ENCODE results near the gene CSTPP1. TPM values are rescaled to one million over a fixed set of nuclear protein-coding genes. Genes with fewer than 3 reads are reported as not detected.

The CSTPP1 gene
- total RNA-seq, 1 experiment from 2014 or later, result 11.3 TPM

DNA sequence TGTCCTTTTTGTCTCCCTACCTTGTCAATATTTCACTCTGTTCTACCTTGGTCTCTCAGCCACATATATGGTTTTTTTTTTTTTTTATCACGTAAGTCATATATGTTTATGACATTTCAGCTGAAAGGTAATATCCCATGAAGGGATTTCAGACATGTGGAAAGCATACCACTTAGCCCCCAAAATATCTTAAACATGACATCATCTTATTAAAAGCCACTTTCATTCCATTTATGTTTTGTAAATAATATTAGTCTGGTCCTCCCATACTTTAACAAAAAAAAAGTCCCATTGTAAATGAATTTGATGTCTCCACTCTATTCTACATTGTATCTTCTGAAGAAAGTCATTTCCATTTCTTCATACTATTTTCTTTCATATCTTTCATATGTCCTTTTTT is 85.4 kb downstream of the CSTPP1 start:
- Histone ChIP-seq H3K27me3 (replicated peaks) (0 out of 2 replicates have a peak, but pooled peaks cover 2% of the 10 kb centered on the region), H3K4me1 (replicated peaks) (0 out of 2 replicates have a peak, but pooled peaks cover 3% of the 10 kb centered on the region), H3K36me3 (no peaks in the 10 kb centered on the region), H3K9me3 (replicated peaks) (no peaks in the 10 kb centered on the region), H3K27ac (no peak overlapping the region), H3K4me3 (no peak overlapping the region)
- DNase-seq (ENCODE audit: low read depth in 1 of 2, low spot score in 2 of 2), result no peak

- Histone ChIP-seq H3K9me3 (replicated peaks) (no peaks in the 10 kb centered on the region), H3K4me1 (replicated peaks) (no peaks in the 10 kb centered on the region), H3K4me3 (no peak overlapping the region), H3K36me3 (no peaks in the 10 kb centered on the region), H3K27me3 (replicated peaks) (0 out of 2 replicates have a peak, but pooled peaks cover 2% of the 10 kb centered on the region), H3K27ac (no peak overlapping the region)
- no peak for DNase-seq (ENCODE audit: low read depth in 1 of 2, low spot score in 2 of 2)
Observed at GRCh38 chr11:47028195-47029093, 91.9 kb downstream of the CSTPP1 start.

GRCh38 chr11:47033439-47033838 is 96.9 kb downstream of the CSTPP1 start:
- H3K27ac ChIP-seq, result no peak overlapping the region
- no peak overlapping the region for H3K4me3 ChIP-seq
- H3K36me3 ChIP-seq, result no peaks in the 10 kb centered on the region
- no peaks in the 10 kb centered on the region for H3K9me3 ChIP-seq (replicated peaks)
- DNase-seq (ENCODE audit: low read depth in 1 of 2, low spot score in 2 of 2), result no peak
- no peaks in the 10 kb centered on the region for H3K4me1 ChIP-seq (replicated peaks)
- H3K27me3 ChIP-seq (replicated peaks), result no peaks in the 10 kb centered on the region

GRCh38 chr11:47034091-47034490 is 97.5 kb downstream of the CSTPP1 start:
- H3K36me3 ChIP-seq, result no peaks in the 10 kb centered on the region
- H3K27me3 ChIP-seq (replicated peaks), result no peaks in the 10 kb centered on the region
- no peaks in the 10 kb centered on the region for H3K9me3 ChIP-seq (replicated peaks)

DNA sequence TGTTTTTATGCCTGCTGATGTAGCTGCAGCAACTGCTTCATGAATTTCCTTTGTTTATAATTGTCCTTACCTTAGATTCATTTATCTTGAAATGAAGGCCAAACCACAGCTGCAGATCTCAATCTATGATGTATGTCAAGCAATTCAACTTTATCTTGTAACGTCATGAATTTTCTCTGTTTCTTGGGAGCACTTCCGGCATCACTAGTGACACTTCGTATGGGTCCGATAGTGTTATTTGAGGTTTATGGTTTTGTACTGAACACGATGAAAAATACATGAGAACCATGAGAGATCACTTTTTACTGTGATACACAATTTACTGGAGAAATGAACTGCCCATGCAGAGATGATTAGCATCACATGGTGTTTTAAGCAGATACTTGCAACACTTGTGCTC is 98.5 kb downstream of the CSTPP1 start:
- Histone ChIP-seq H3K27ac (no peak overlapping the region), H3K4me3 (no peak overlapping the region), H3K9me3 (replicated peaks) (no peaks in the 10 kb centered on the region), H3K4me1 (replicated peaks) (no peaks in the 10 kb centered on the region), H3K27me3 (replicated peaks) (no peaks in the 10 kb centered on the region), H3K36me3 (no peaks in the 10 kb centered on the region)
- DNase-seq (ENCODE audit: low read depth in 1 of 2, low spot score in 2 of 2), result no peak

More at GRCh38 chr11:47034091-47034490, 97.5 kb downstream of the CSTPP1 start:
- H3K4me1 ChIP-seq (replicated peaks), result no peaks in the 10 kb centered on the region
- DNase-seq (ENCODE audit: low read depth in 1 of 2, low spot score in 2 of 2), result no peak
- no peak overlapping the region for H3K4me3 ChIP-seq
- H3K27ac ChIP-seq, result no peak overlapping the region

GRCh38 chr11:47044119-47044518 is 107.6 kb downstream of the CSTPP1 start:
- Histone ChIP-seq H3K27ac (no peak overlapping the region), H3K4me3 (no peak overlapping the region), H3K27me3 (replicated peaks) (no peaks in the 10 kb centered on the region), H3K36me3 (no peaks in the 10 kb centered on the region), H3K4me1 (replicated peaks) (no peaks in the 10 kb centered on the region), H3K9me3 (replicated peaks) (no peaks in the 10 kb centered on the region)
- DNase-seq (ENCODE audit: low read depth in 1 of 2, low spot score in 2 of 2), result no peak

DNA sequence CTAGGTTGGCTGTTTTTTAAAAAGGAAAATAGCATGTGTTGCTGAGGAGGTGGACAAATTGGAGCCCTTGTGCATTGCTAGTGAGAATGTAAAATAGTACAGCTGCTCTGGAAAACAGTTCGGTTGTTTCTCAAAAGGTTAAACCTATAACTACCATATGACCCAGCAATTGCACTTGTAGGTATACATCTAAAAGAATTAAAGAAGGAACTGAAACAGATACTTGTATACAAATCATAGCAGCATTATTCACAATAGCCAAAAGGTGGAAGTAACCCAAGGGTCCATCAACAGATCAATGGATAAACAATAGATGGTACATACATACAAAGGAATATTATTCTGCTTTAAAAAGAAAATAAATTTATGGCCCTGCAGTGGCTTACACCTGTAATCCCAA is 111.4 kb downstream of the CSTPP1 start:
- Histone ChIP-seq H3K4me1 (replicated peaks) (no peaks in the 10 kb centered on the region), H3K4me3 (no peak overlapping the region), H3K27me3 (replicated peaks) (no peaks in the 10 kb centered on the region), H3K9me3 (replicated peaks) (no peaks in the 10 kb centered on the region), H3K27ac (no peak overlapping the region), H3K36me3 (no peaks in the 10 kb centered on the region)
- DNase-seq (ENCODE audit: low read depth in 1 of 2, low spot score in 2 of 2), result no peak

GRCh38 chr11:47050284-47050683 is 113.7 kb downstream of the CSTPP1 start:
- no peak overlapping the region for H3K4me3 ChIP-seq
- H3K9me3 ChIP-seq (replicated peaks), result no peaks in the 10 kb centered on the region
- no peaks in the 10 kb centered on the region for H3K27me3 ChIP-seq (replicated peaks)
- H3K36me3 ChIP-seq, result no peaks in the 10 kb centered on the region
- H3K27ac ChIP-seq, result no peak overlapping the region
- DNase-seq (ENCODE audit: low read depth in 1 of 2, low spot score in 2 of 2), result no peak
- no peaks in the 10 kb centered on the region for H3K4me1 ChIP-seq (replicated peaks)

- Histone ChIP-seq H3K36me3 (no peaks in the 10 kb centered on the region), H3K4me1 (replicated peaks) (peaks cover 7% of the 10 kb centered on the region; the same call in 1 of the 2 replicates), H3K27me3 (replicated peaks) (no peaks in the 10 kb centered on the region), H3K27ac (no peak overlapping the region), H3K4me3 (no peak overlapping the region), H3K9me3 (replicated peaks) (no peaks in the 10 kb centered on the region)
- DNase-seq (ENCODE audit: low read depth in 1 of 2, low spot score in 2 of 2), result no peak
Observed at GRCh38 chr11:47051217-47051616, 114.7 kb downstream of the CSTPP1 start.

DNA sequence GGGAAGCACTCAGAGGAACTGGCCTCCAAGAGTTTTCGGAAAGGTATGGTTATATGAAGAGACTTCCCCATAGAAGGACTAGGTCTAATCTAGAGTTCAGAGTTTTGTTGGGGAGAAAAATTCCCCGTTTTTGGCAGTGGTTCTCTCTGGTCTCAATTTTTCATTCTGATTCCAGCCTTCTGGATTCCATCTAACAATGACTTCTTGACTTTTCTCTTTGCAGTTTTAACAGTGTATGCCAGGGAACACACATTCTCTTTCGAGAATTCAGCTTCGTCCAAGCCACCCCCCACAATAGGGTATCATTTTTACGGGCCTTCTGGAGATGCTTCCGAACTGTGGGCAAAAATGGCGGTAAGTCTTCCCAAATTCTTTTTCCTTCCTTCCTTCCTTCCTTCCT is 115.6 kb downstream of the CSTPP1 start:
- Histone ChIP-seq H3K9me3 (replicated peaks) (no peaks in the 10 kb centered on the region), H3K36me3 (no peaks in the 10 kb centered on the region), H3K27me3 (replicated peaks) (no peaks in the 10 kb centered on the region), H3K27ac (no peak overlapping the region), H3K4me1 (replicated peaks) (peaks cover 7% of the 10 kb centered on the region; the same call in 1 of the 2 replicates), H3K4me3 (no peak overlapping the region)
- no peak for DNase-seq (ENCODE audit: low read depth in 1 of 2, low spot score in 2 of 2)

DNA sequence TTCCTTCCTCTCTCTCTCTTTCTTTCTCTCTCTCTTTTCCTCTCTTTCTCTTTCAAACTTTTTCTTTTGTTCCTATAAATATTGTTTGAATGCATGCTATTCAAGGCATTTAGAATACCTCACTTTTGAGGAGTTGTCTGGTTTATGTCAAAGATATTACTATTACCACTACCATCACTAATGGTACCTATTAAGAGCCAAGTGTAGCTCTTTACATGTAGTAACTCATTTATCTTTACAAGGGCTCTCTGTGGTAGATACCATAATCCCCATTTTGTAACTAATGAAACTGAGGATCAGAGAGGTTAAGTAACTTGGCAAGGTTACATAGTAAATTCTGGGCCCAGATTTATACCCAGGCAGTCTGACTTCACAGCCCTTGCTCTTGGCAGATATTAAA is 116.0 kb downstream of the CSTPP1 start:
- H3K27ac ChIP-seq, result no peak overlapping the region
- no peak overlapping the region for H3K4me3 ChIP-seq
- no peaks in the 10 kb centered on the region for H3K36me3 ChIP-seq
- no peak for DNase-seq (ENCODE audit: low read depth in 1 of 2, low spot score in 2 of 2)
- H3K27me3 ChIP-seq (replicated peaks), result no peaks in the 10 kb centered on the region
- H3K9me3 ChIP-seq (replicated peaks), result no peaks in the 10 kb centered on the region
- peaks cover 7% of the 10 kb centered on the region; the same call in 1 of the 2 replicates for H3K4me1 ChIP-seq (replicated peaks)

DNA sequence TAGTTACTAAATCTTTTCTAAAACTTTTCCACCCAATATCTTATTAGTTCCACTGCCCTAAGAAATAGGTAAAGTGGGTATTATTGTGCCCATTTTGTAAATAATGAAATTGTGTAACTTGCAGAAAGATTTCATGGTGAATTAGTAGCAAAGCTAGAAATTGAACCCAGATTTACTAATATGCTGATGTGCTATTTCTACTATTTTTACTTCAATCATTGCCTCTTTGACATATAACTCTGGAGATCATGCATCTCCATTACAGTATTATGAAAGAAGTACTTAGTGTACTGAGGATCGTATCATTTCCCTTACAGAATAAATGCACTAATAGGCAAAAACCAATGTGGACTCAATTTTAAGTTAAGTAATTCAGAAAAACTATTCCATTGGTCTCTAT is 119.0 kb downstream of the CSTPP1 start:
- Histone ChIP-seq H3K4me1 (replicated peaks) (peaks cover 7% of the 10 kb centered on the region; the same call in 1 of the 2 replicates), H3K36me3 (no peaks in the 10 kb centered on the region)
- no peak for DNase-seq (ENCODE audit: low read depth in 1 of 2, low spot score in 2 of 2)

DNA sequence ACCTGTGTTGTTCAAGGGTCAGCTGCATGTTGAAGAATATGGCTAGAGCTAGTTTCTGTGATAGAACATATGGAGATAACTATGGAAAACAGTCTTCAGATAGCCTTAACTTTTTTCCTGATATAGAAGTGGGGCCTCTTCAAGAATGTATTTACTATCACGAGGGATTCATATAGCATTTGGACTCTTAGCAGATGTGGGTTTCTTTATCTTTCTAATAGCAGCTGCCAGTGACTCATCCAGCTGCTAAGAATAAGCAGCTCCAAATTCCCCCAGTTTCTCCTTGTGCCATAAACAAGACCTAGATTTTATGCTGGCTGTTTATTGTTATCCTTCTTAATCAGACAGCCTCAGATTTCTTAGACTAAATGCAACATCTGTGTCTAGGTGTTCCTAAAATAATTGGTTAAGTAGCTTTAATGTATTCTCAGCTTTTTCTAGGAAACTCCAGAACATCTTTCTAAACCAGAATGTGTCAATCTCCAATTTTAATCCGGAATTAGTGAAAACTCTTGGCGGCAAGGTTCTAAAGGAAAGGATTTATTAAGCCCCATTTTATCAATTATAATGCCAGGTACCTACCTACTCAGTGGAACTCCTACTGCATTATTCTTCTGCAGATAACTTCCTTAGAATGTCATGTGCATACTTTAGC is 119.8 kb downstream of the CSTPP1 start:
- Histone ChIP-seq H3K4me1 (replicated peaks) (peaks cover 7% of the 10 kb centered on the region; the same call in 1 of the 2 replicates), H3K4me3 (no peak overlapping the region), H3K9me3 (replicated peaks) (no peaks in the 10 kb centered on the region), H3K27ac (no peak overlapping the region), H3K27me3 (replicated peaks) (no peaks in the 10 kb centered on the region), H3K36me3 (no peaks in the 10 kb centered on the region)
- DNase-seq (ENCODE audit: low read depth in 1 of 2, low spot score in 2 of 2), result peak in 1 of 2 experiments; percentile 16

More for the DNA sequence above, 119.0 kb downstream of the CSTPP1 start:
- Histone ChIP-seq H3K27ac (no peak overlapping the region), H3K27me3 (replicated peaks) (no peaks in the 10 kb centered on the region), H3K9me3 (replicated peaks) (no peaks in the 10 kb centered on the region), H3K4me3 (no peak overlapping the region)

- no peak overlapping the region for H3K4me3 ChIP-seq
- peaks cover 7% of the 10 kb centered on the region; the same call in 1 of the 2 replicates for H3K4me1 ChIP-seq (replicated peaks)
- no peaks in the 10 kb centered on the region for H3K9me3 ChIP-seq (replicated peaks)
- no peak overlapping the region for H3K27ac ChIP-seq
- H3K27me3 ChIP-seq (replicated peaks), result no peaks in the 10 kb centered on the region
- no peak for DNase-seq (ENCODE audit: low read depth in 1 of 2, low spot score in 2 of 2)
- H3K36me3 ChIP-seq, result no peaks in the 10 kb centered on the region
Observed at GRCh38 chr11:47057365-47057764, 120.8 kb downstream of the CSTPP1 start.
